ENCODE measurements around the gene CCDC138.

CCDC138 gene

DNA sequence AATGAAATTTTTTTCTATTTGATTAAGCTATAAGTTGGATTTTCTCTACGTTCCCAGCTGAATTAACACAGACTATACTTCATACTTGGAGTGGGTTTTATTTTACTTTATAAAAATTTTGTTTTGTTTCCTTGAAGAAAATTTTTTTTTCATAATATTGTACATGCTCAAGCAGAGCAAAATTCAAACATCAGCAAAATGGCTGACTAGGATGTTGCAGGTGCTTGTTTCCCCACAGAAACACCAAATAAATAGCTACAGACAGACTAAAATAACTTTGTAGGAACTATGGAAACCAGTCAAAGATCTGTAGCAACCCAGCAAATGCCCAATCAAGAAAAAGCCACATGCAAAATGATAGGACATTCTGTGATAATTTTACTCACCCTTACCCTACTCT lies 82.3 kb downstream of the CCDC138 start:
- TF ChIP-seq CTCF (IDR thresholded peaks at IDR 0.05; ENCODE audit: borderline replicate concordance, insufficient read depth, low read depth, low read length): no peak
- H3K4me3 ChIP-seq (ENCODE audit: low read depth, low read length): no peak overlapping the region

DNA sequence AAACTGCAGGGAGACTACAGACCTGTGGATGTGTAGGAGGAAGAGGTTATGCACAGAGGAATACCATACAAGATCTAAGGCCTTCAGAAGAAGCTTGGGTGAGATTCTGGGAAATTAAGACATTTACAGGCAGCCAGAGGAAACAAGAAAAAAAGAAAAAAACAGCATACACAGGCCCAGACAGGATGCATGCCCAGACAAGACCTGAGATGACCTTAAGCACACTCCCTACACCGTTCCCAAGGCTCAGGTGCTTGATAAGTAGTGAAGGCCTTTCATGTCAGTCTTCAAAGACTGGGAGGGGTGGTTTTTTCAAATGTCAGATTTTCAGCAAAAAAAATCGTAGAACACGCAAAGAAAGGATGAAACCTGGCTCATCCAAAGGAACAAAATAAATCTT lies 83.0 kb downstream of the CCDC138 start:
- TF ChIP-seq CTCF (IDR thresholded peaks at IDR 0.05; ENCODE audit: borderline replicate concordance, insufficient read depth, low read depth, low read length): no peak
- H3K4me3 ChIP-seq (ENCODE audit: low read depth, low read length): no peak overlapping the region

DNA sequence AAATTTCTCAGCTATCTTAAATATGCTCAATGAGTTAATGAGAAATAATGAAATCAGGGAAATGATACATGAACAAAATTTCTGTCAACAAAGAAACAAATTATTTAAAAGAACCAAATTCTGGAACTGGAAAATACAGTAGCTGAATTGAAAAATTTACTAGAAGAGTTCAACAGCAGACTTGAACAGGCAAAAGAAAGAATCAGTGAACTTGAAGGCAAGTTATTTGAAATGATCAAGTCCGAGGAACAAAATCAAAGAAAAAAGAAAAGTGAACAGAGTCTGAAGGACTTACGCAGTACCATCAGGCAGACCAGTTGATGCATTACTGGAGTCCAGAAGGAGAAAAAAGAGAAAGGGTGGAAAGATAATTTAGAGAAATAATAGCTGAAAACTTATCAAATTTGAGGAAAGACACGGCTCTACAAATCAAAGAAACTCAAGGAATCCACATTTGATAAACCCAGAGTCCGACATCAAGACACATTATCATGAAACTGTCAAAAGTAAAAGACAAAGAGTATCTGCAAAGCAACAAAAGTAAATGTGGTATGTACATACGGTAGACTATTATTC lies 83.6 kb downstream of the CCDC138 start:
- TF ChIP-seq CTCF (IDR thresholded peaks at IDR 0.05; ENCODE audit: borderline replicate concordance, insufficient read depth, low read depth, low read length): no peak
- H3K4me3 ChIP-seq (ENCODE audit: low read depth, low read length): no peak overlapping the region

DNA sequence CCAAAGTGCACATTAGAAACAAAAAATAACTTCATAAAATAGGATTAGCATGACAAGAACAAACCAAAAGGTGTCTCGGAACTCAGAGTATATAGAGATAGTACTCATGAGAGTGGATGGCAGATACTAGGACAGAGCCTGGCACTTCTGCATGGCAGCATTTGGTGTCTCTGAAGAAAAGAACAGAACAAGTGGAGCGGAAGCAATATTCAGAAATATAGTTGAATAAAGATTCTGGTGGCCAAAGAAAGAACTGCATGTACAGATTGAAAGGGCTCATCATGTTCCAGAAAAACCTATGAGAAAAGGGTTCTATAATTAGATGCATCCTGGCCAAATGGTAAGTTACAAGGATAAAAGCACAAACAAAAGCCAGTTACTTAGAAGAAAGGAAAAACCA lies 90.9 kb downstream of the CCDC138 start:
- TF ChIP-seq CTCF (IDR thresholded peaks at IDR 0.05; ENCODE audit: borderline replicate concordance, insufficient read depth, low read depth, low read length): no peak
- H3K4me3 ChIP-seq (ENCODE audit: low read depth, low read length): no peak overlapping the region

DNA sequence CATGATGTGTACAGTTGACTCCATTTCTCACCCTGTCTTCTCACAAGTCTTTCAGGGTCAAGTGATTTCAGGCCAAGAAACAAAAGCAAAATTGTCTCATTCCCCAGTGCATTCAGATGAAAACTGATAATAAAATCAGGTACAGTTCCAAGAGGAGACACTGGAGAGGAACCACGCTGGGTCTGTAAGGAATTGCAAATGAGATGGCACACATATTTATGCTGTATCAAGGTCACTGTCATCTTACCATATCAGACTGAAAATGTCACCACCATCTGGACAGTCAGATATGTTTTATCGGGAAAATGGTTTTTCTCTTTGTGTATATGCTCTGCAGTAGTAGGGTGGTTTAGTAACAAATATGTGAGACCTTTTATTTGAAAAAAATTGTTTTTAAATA lies 91.7 kb downstream of the CCDC138 start:
- H3K4me3 ChIP-seq (ENCODE audit: low read depth, low read length): no peak overlapping the region
- TF ChIP-seq CTCF (IDR thresholded peaks at IDR 0.05; ENCODE audit: borderline replicate concordance, insufficient read depth, low read depth, low read length): no peak

DNA sequence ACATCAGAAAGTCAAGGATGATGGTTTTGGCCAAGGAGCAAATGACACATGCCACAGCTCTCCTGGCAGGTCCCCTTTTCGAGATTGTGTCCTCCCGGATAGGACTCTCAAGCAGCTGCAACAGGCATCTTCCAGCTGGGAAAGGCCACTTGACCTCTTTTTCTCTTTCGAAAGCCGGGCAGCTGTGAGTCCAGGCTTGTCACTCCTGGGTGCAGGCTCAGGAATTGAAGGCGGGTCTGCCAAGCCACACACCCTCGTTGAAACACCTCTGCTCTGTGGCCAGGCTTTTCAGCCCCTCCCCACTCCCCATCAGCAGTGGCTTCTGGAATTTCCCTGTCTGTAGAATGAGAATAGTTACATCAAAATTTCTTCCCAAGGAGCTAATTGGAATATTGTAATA lies 98.0 kb downstream of the CCDC138 start:
- no peak for TF ChIP-seq CTCF (IDR thresholded peaks at IDR 0.05; ENCODE audit: borderline replicate concordance, insufficient read depth, low read depth, low read length)
- H3K4me3 ChIP-seq (ENCODE audit: low read depth, low read length): no peak overlapping the region

- no peak overlapping the region for H3K4me3 ChIP-seq (ENCODE audit: low read depth, low read length)
- no peak for TF ChIP-seq CTCF (IDR thresholded peaks at IDR 0.05; ENCODE audit: borderline replicate concordance, insufficient read depth, low read depth, low read length)
Observed at GRCh38 chr2:108889907-108890306, 103.3 kb downstream of the CCDC138 start.

Data from GM12875 (cell line).